Loucy (cell line): ENCODE measurements around the gene GRIN2A.

ENCODE experiments used
- H2AFZ ChIP-seq: fragments of 200-600 bp; sonication (generic); 2 replicates; pipeline ENCODE4 v1.6.0; 2016; ENCODE audit warnings: antibody characterized with exemption, mild to moderate bottlenecking, low read length, moderate library complexity
- H3F3A ChIP-seq: fragments of 200-600 bp; 2 replicates; pipeline ENCODE4 v1.6.0; 2016; ENCODE audit warnings: antibody characterized with exemption, low read depth, mild to moderate bottlenecking
- H3K27me3 ChIP-seq: fragments of 200-600 bp; sonication (generic); 2 replicates; pipeline ENCODE4 v1.6.1; 2014; ENCODE audit warnings: low read length, mild to moderate bottlenecking; ENCODE audit not compliant: insufficient read depth, poor library complexity, severe bottlenecking
- H3K36me3 ChIP-seq: fragments of 200-600 bp; sonication (generic); 2 replicates; pipeline ENCODE4 v1.6.1; 2016; ENCODE audit warnings: low read length; ENCODE audit not compliant: insufficient read depth
- H3K4me1 ChIP-seq: fragments of 200-600 bp; sonication (generic); 2 replicates; pipeline ENCODE4 v1.5.1; 2014; ENCODE audit warnings: low read length, mild to moderate bottlenecking; ENCODE audit not compliant: insufficient read depth, poor library complexity, severe bottlenecking
- H3K4me2 ChIP-seq: fragments of 200-600 bp; sonication (generic); 2 replicates; pipeline ENCODE4 v1.6.0; 2014; ENCODE audit warnings: antibody characterized with exemption, low read length, low read depth, mild to moderate bottlenecking; ENCODE audit not compliant: poor library complexity, severe bottlenecking
- H3K4me3 ChIP-seq: fragments of 200-600 bp; sonication (generic); 2 replicates; pipeline ENCODE4 v1.5.1; 2014; ENCODE audit warnings: low read length, mild to moderate bottlenecking, mixed read lengths; ENCODE audit not compliant: poor library complexity, severe bottlenecking
- H3K79me2 ChIP-seq: fragments of 200-600 bp; sonication (generic); 2 replicates; pipeline ENCODE4 v1.6.1; 2014; ENCODE audit warnings: low read length; ENCODE audit not compliant: insufficient read depth
- H3K9ac ChIP-seq: fragments of 200-600 bp; sonication (generic); 2 replicates; pipeline ENCODE4 v1.6.0; 2014; ENCODE audit warnings: mild to moderate bottlenecking, low read depth, low read length, moderate library complexity; ENCODE audit not compliant: poor library complexity, severe bottlenecking
- H3K9me2 ChIP-seq: fragments of 200-600 bp; sonication (generic); replicated peaks from 2 replicates; pipeline ENCODE4 v1.6.1; 2016; ENCODE audit warnings: low read depth, low read length, mixed read lengths
- H3K9me3 ChIP-seq: fragments of 200-600 bp; sonication (generic); 2 replicates; pipeline ENCODE4 v1.6.1; 2014; ENCODE audit warnings: mild to moderate bottlenecking, antibody characterized with exemption, low read length, low read depth; ENCODE audit not compliant: insufficient read depth
- H4K20me1 ChIP-seq: fragments of 200-600 bp; sonication (generic); 2 replicates; pipeline ENCODE4 v1.6.0; 2014; ENCODE audit warnings: antibody characterized with exemption, low read length, mild to moderate bottlenecking; ENCODE audit not compliant: insufficient read depth, poor library complexity, severe bottlenecking
- EZH2phosphoT487 ChIP-seq: fragments of 200-600 bp; IDR thresholded peaks from 2 replicates; pipeline ENCODE4 v1.6.1; 2018; ENCODE audit warnings: antibody characterized with exemption, mild to moderate bottlenecking, moderate library complexity, borderline replicate concordance
- TF ChIP-seq, protein P1 (sequence below): fragments of 200-600 bp; sonication (generic); conservative IDR thresholded peaks from 2 replicates; pipeline ENCODE4 v1.5.1; 2014; ENCODE audit warnings: mild to moderate bottlenecking, antibody characterized with exemption, low read length

GRIN2A gene

DNA sequence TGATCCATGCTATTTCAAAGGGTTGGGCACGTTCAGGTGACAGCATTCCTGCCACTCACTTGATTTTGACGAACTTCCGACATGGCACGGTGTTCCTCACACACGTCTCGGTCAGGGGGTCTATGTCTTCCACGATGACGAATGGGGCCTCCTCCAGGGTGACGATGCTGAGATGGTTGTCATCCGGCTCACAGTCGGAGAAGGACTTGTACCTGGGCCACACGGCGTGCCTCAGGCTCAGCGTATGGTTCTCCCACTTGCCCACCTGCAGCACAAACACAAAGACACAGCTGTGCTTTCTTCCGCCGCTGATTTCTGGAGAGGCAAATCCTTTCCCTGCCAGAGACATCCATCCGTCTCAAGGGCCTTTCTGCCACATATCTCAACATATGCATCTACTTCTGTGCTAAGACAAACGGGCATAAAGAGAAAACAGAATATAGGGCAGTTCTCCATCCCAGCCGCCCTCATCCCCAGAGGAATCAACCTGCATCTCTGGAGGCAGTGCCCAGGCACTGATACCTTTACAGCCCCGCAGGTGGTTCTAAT lies 332.5 kb downstream of the GRIN2A start:
- H3K4me3 ChIP-seq: no peak overlapping the region
- no peaks in the 10 kb centered on the region for H3K4me1 ChIP-seq
- no peak overlapping the region for H3K4me2 ChIP-seq
- no peak overlapping the region for H2AFZ ChIP-seq
- no peaks in the 10 kb centered on the region for H3K9me2 ChIP-seq
- H3K27me3 ChIP-seq: no peaks in the 10 kb centered on the region
- TF ChIP-seq EZH2phosphoT487: no peak
- TF ChIP-seq, protein P1, sequence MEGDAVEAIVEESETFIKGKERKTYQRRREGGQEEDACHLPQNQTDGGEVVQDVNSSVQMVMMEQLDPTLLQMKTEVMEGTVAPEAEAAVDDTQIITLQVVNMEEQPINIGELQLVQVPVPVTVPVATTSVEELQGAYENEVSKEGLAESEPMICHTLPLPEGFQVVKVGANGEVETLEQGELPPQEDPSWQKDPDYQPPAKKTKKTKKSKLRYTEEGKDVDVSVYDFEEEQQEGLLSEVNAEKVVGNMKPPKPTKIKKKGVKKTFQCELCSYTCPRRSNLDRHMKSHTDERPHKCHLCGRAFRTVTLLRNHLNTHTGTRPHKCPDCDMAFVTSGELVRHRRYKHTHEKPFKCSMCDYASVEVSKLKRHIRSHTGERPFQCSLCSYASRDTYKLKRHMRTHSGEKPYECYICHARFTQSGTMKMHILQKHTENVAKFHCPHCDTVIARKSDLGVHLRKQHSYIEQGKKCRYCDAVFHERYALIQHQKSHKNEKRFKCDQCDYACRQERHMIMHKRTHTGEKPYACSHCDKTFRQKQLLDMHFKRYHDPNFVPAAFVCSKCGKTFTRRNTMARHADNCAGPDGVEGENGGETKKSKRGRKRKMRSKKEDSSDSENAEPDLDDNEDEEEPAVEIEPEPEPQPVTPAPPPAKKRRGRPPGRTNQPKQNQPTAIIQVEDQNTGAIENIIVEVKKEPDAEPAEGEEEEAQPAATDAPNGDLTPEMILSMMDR: no peak
- no peaks in the 10 kb centered on the region for H3K79me2 ChIP-seq
- H3F3A ChIP-seq: no peaks in the 10 kb centered on the region
- no peaks in the 10 kb centered on the region for H4K20me1 ChIP-seq
- no peak overlapping the region for H3K9ac ChIP-seq
- H3K9me3 ChIP-seq: no peaks in the 10 kb centered on the region
- no peaks in the 10 kb centered on the region for H3K36me3 ChIP-seq

DNA sequence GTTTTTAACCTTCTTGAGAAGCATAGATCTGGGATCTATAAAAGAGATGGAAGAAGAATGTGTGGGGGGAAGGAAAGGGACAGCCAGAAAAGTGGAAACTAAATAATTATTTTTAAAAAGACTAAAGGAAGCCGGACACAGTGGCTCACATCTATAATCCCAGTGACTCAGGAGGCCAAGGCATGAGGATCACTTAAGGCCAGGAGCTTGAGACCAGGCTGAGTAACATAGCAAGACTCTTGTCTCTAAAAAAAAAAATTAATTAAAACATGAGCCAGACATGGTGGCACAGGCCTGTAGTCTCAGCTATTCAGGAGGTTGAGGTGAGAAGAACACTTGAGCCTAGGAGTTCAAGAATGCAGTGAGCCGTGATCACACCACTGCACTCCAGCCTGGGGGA lies 335.1 kb downstream of the GRIN2A start:
- Histone ChIP-seq H3K4me2 (no peak overlapping the region), H3K79me2 (no peaks in the 10 kb centered on the region), H3K4me1 (no peaks in the 10 kb centered on the region), H3K9me2 (no peaks in the 10 kb centered on the region), H3K36me3 (no peaks in the 10 kb centered on the region), H3K9me3 (no peaks in the 10 kb centered on the region), H4K20me1 (no peaks in the 10 kb centered on the region), H3K9ac (no peak overlapping the region), H3K27me3 (no peaks in the 10 kb centered on the region), H3K4me3 (no peak overlapping the region), H2AFZ (no peak overlapping the region), H3F3A (no peaks in the 10 kb centered on the region)
- TF ChIP-seq, protein P1: no peak
- no peak for TF ChIP-seq EZH2phosphoT487

DNA sequence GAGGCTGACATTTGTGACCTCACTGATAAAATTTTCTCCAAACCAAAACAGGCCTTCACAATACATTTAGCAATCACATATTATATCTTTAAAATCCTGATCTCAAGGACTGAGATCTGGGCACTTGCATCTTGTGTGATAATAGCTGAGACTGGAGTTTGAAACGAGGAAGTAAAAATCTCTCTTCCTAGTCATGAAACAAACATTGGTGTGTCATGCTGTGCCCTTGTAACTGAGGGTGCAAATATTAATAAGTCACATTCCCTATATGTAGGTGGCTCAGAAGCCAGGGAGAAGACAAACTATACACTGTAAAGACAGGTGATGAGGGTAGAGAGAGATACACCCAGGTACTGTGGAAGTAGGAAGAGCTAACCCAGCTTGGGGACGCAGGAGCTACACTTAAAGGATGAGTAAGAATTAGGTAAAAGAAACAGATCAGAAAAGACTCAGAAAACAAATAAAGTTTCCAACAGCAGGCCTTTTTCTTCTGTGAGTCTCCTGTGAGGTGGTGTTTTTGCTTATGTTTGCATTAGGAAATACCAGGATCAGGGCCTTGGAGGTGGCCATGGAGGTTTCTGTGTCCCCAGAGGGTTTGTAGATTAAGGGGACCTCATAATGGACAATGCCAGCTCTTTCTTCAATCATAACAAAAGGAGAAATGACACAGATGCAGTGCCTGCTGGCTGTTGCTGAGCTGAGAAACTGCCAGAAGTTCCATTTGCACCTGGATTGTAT lies 335.7 kb downstream of the GRIN2A start:
- no peaks in the 10 kb centered on the region for H3K9me3 ChIP-seq
- no peak overlapping the region for H3K4me3 ChIP-seq
- H3K4me1 ChIP-seq: no peaks in the 10 kb centered on the region
- no peaks in the 10 kb centered on the region for H3K36me3 ChIP-seq
- no peaks in the 10 kb centered on the region for H4K20me1 ChIP-seq
- no peak overlapping the region for H2AFZ ChIP-seq
- no peaks in the 10 kb centered on the region for H3F3A ChIP-seq
- no peaks in the 10 kb centered on the region for H3K9me2 ChIP-seq
- TF ChIP-seq, protein P1: no peak
- TF ChIP-seq EZH2phosphoT487: no peak
- no peaks in the 10 kb centered on the region for H3K79me2 ChIP-seq
- H3K9ac ChIP-seq: no peak overlapping the region
- H3K4me2 ChIP-seq: no peak overlapping the region
- no peaks in the 10 kb centered on the region for H3K27me3 ChIP-seq
